Stimulated activated CD8-positive, alpha-beta memory T cell treated with anti-CD3 and anti-CD28 coated beads, Interleukin-7, amount 100 ng/mL, for 24 hours (primary cell): ENCODE measurements around the gene CAMK2B.

Source experiments
- DNase-seq: peaks from one replicate; pipeline ENCODE4 v3.0.0-alpha.2; 2020; ENCODE audit warnings: low read depth

CAMK2B gene

GRCh38 chr7:44329888-44330287 lies 4.5 kb upstream of the CAMK2B start:
- DNase-seq, result no peak

- no peak for DNase-seq
Measured at GRCh38 chr7:44329081-44329480, 3.7 kb upstream of the CAMK2B start.

GRCh38 chr7:44327981-44328380 lies 2.6 kb upstream of the CAMK2B start:
- DNase-seq, result no peak

GRCh38 chr7:44326261-44327125 lies 1.1 kb upstream of the CAMK2B start:
- DNase-seq, result no peak

- no peak for DNase-seq
Measured at GRCh38 chr7:44325811-44326241, 432 bp upstream of the CAMK2B start.

- DNase-seq, result no peak
Measured at GRCh38 chr7:44324481-44325200, 753 bp downstream of the CAMK2B start.

GRCh38 chr7:44324204-44324480 lies 1.3 kb downstream of the CAMK2B start:
- no peak for DNase-seq

- DNase-seq, result no peak
Measured at GRCh38 chr7:44323381-44324203, 1.8 kb downstream of the CAMK2B start.

GRCh38 chr7:44322631-44323363 lies 2.6 kb downstream of the CAMK2B start:
- DNase-seq, result no peak

- DNase-seq, result no peak
Measured at GRCh38 chr7:44321796-44322195, 3.6 kb downstream of the CAMK2B start.

- no peak for DNase-seq
Measured at GRCh38 chr7:44320794-44321371, 4.5 kb downstream of the CAMK2B start.

GRCh38 chr7:44320141-44320540 lies 5.3 kb downstream of the CAMK2B start:
- DNase-seq, result no peak

GRCh38 chr7:44318332-44318731 lies 7.1 kb downstream of the CAMK2B start:
- no peak for DNase-seq

GRCh38 chr7:44315301-44315903 lies 10.0 kb downstream of the CAMK2B start:
- DNase-seq, result no peak

- DNase-seq, result no peak
Measured at GRCh38 chr7:44313621-44314031, 11.8 kb downstream of the CAMK2B start.

- DNase-seq, result no peak
Measured at GRCh38 chr7:44313016-44313415, 12.4 kb downstream of the CAMK2B start.

- no peak for DNase-seq
Measured at GRCh38 chr7:44311561-44312495, 13.6 kb downstream of the CAMK2B start.

- no peak for DNase-seq
Measured at GRCh38 chr7:44310221-44310848, 15.1 kb downstream of the CAMK2B start.

- DNase-seq, result no peak
Measured at GRCh38 chr7:44309271-44310091, 15.9 kb downstream of the CAMK2B start.
